Subcutaneous abdominal adipose tissue (tissue), 5 donors: ENCODE measurements around the gene DENND2D.
A peak's percentile ranks its signal among the peaks of the same experiment; 100 is the strongest.

Experiments used
- H3K27ac ChIP-seq: one replicate; pipeline ENCODE4 v1.7.0; 2013; ENCODE audit warnings: low read depth, mild to moderate bottlenecking, inconsistent platforms, low read length, moderate library complexity
- H3K27me3 ChIP-seq, 5 donors: one replicate each; pipeline ENCODE4 v1.7.0; 2013; ENCODE audit warnings: low read length in 5 of 5, inconsistent platforms in 1 of 5; ENCODE audit not compliant: control insufficient read depth in 5 of 5, insufficient read depth in 4 of 5
- H3K36me3 ChIP-seq, 5 donors: one replicate each; pipeline ENCODE4 v1.7.0; 2013; ENCODE audit warnings: low read length in 5 of 5; ENCODE audit not compliant: control insufficient read depth in 5 of 5, insufficient read depth in 5 of 5
- H3K4me1 ChIP-seq, 5 donors: one replicate each; pipeline ENCODE4 v1.7.0; 2013; ENCODE audit warnings: low read length in 5 of 5, mild to moderate bottlenecking in 3 of 5, moderate library complexity in 1 of 5; ENCODE audit not compliant: control insufficient read depth in 5 of 5, insufficient read depth in 5 of 5
- H3K4me3 ChIP-seq, 5 donors: one replicate each; pipeline ENCODE4 v1.7.0; 2013; ENCODE audit warnings: low read length in 5 of 5, low read depth in 1 of 5
- H3K9ac ChIP-seq, 5 donors: one replicate each; pipeline ENCODE4 v1.7.0; 2013; ENCODE audit warnings: low read length in 5 of 5, mild to moderate bottlenecking in 4 of 5, moderate library complexity in 3 of 5
- H3K9me3 ChIP-seq, 5 donors: one replicate each; pipeline ENCODE4 v1.7.0; 2013; ENCODE audit warnings: low read length in 5 of 5; ENCODE audit not compliant: control insufficient read depth in 5 of 5
- donor health status: healthy.
- donor health status: healthy.
- donor health status: healthy.
- donor health status: healthy.
- donor health status: healthy.

DENND2D gene

GRCh38 chr1:111234258-111234657 lies 33.8 kb upstream of the DENND2D start:
- no peaks in the 10 kb centered on the region for H3K9me3 ChIP-seq
- H3K27me3 ChIP-seq = peaks cover 0 to 2% (median 0%) of the 10 kb centered on the region in 5 donors
- no peak overlapping the region for H3K27ac ChIP-seq
- H3K4me3 ChIP-seq = no peak overlapping the region
- no peak overlapping the region for H3K9ac ChIP-seq
- H3K36me3 ChIP-seq = no peaks in the 10 kb centered on the region
- H3K4me1 ChIP-seq = no peaks in the 10 kb centered on the region

GRCh38 chr1:111232134-111232533 lies 31.7 kb upstream of the DENND2D start:
- H3K27ac ChIP-seq = no peak overlapping the region

DNA sequence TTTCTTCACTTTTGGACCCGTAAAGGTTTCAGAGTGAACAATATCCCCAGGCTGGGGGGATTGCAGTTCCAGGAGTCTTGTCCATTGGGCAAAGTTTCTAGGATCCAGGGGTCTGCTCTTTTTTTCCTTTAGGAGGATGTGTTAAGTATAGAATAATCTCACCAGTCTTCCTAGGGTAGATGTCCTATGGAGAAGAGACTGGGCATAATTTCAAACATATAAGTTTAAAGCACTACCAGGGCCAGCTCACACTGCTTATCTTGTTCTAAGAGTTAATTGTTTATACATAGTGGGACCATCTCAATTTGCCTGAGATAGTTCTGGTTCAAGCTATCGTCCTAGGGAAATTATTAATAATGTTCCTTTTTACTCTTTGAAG lies 28.3 kb upstream of the DENND2D start:
- H3K9ac ChIP-seq = no peak overlapping the region
- H3K4me1 ChIP-seq = peaks cover 0 to 14% (median 10%) of the 10 kb centered on the region in 5 donors
- H3K4me3 ChIP-seq = no peak overlapping the region
- no peaks in the 10 kb centered on the region for H3K27me3 ChIP-seq
- no peaks in the 10 kb centered on the region for H3K36me3 ChIP-seq
- peak overlapping the region; percentile 5 for H3K27ac ChIP-seq
- H3K9me3 ChIP-seq = no peaks in the 10 kb centered on the region

More at GRCh38 chr1:111232134-111232533, 31.7 kb upstream of the DENND2D start:
- H3K4me3 ChIP-seq = no peak overlapping the region
- H3K9ac ChIP-seq = no peak overlapping the region
- H3K9me3 ChIP-seq = no peaks in the 10 kb centered on the region
- no peaks in the 10 kb centered on the region for H3K36me3 ChIP-seq
- H3K27me3 ChIP-seq = peaks cover 0 to 2% (median 0%) of the 10 kb centered on the region in 5 donors
- peaks cover 0 to 14% (median 8%) of the 10 kb centered on the region in 5 donors for H3K4me1 ChIP-seq

GRCh38 chr1:111227851-111228747 lies 27.7 kb upstream of the DENND2D start:
- Histone ChIP-seq H3K36me3 (no peaks in the 10 kb centered on the region), H3K27ac (no peak overlapping the region), H3K4me3 (no peak overlapping the region), H3K9ac (no peak overlapping the region), H3K9me3 (no peaks in the 10 kb centered on the region), H3K4me1 (peaks cover 0 to 15% (median 10%) of the 10 kb centered on the region in 5 donors), H3K27me3 (no peaks in the 10 kb centered on the region)

GRCh38 chr1:111227434-111227833 lies 27.0 kb upstream of the DENND2D start, which contains the start of gene CHI3L2:
Gene CHI3L2 (plus strand): TSS chr1:111227713. CDS start chr1:111227730, 17 bp downstream.
- H3K9ac ChIP-seq = no peak within 1 kb of the TSS
- no peak within 1 kb of the TSS for H3K27ac ChIP-seq
- no peaks in the 10 kb centered on the region for H3K9me3 ChIP-seq
- H3K27me3 ChIP-seq = no peaks in the 10 kb centered on the region
- H3K4me1 ChIP-seq = peaks cover 0 to 20% (median 15%) of the 10 kb centered on the region in 5 donors
- no peaks in the 10 kb centered on the region for H3K36me3 ChIP-seq
- no peak within 1 kb of the TSS for H3K4me3 ChIP-seq

- no peak overlapping the region for H3K4me3 ChIP-seq
- H3K4me1 ChIP-seq = peaks cover 0 to 30% (median 28%) of the 10 kb centered on the region in 5 donors
- H3K9me3 ChIP-seq = no peaks in the 10 kb centered on the region
- no peak overlapping the region for H3K27ac ChIP-seq
- H3K36me3 ChIP-seq = no peaks in the 10 kb centered on the region
- no peak overlapping the region for H3K9ac ChIP-seq
- no peaks in the 10 kb centered on the region for H3K27me3 ChIP-seq
Measured at GRCh38 chr1:111225717-111226400, 25.4 kb upstream of the DENND2D start.

DNA sequence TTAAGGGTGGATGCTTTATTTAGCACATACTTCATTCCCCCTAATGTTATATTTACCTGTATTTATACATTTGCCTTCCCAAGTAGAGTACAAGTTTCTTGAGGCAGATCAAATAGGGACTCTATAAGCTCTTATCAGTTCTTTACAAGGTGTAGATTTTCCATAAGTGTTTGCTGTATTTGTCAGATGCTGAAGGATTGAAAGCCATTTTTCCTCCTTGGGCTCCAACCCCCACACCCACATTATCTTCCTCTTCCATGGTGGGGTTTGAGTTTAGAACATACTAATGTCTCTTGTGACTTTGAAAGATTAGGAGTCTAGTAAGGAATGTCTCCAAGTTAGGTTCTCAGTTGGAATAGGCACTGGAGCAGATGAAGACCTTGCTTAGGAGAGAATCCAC lies 24.6 kb upstream of the DENND2D start:
- H3K4me3 ChIP-seq = no peak overlapping the region
- H3K36me3 ChIP-seq = no peaks in the 10 kb centered on the region
- peaks cover 0 to 36% (median 30%) of the 10 kb centered on the region in 5 donors for H3K4me1 ChIP-seq
- no peaks in the 10 kb centered on the region for H3K27me3 ChIP-seq
- H3K9ac ChIP-seq = no peak overlapping the region
- no peaks in the 10 kb centered on the region for H3K9me3 ChIP-seq
- H3K27ac ChIP-seq = no peak overlapping the region

- Histone ChIP-seq H3K4me3 (no peak overlapping the region), H3K9me3 (no peaks in the 10 kb centered on the region), H3K27me3 (no peaks in the 10 kb centered on the region), H3K4me1 (peaks cover 0 to 45% (median 26%) of the 10 kb centered on the region in 5 donors), H3K36me3 (no peaks in the 10 kb centered on the region), H3K9ac (no peak overlapping the region), H3K27ac (no peak overlapping the region)
Measured at GRCh38 chr1:111223126-111223685, 22.8 kb upstream of the DENND2D start.

DNA sequence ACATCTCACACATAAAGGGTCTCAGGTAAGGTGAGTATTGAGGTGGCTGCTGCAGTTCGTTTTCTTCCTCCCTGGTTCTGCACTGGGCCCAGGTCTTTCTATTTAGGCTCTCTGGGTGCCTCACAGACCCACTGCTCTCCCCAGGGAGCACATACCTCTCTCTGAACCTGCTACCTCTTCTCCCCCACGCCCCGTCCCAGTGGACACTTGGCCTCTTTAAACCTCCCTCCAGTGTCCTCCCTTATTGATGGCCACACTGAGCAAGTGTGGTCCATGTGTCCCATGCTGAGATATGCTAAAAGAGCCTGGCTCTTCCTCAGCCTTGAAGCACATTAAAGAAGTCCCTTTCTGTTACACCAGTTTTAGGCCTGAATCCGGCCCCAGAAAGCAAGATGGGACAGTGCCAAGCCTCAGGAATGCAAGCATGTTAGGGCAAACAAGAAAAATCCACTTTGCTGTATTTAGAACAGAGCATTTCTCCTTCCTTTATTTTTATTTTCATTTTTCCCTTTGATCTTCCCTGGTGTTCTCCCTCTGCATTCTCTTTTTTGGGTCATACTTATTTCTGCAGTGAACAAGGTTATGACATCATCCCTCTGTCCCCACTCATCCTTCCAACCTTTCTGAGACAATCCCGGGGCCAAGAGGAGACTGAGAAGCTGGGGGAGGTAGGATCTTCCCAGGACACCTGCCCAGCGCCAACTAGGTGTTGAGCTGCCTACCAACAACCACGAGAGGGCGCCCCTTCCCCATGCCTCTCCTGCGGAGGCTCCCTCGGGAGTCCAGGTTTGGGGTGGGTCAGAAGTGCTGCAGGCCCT lies 22.1 kb upstream of the DENND2D start:
- Histone ChIP-seq H3K4me3 (no peak overlapping the region), H3K9me3 (no peaks in the 10 kb centered on the region), H3K27ac (no peak overlapping the region), H3K36me3 (no peaks in the 10 kb centered on the region), H3K9ac (peak overlapping the region in 2 of 5 donors; percentile 5 to 26), H3K4me1 (peaks cover 0 to 40% (median 19%) of the 10 kb centered on the region in 5 donors), H3K27me3 (no peaks in the 10 kb centered on the region)
